Measurements from ENCODE around the gene WNT16. TPM values are rescaled to one million over a fixed set of nuclear protein-coding genes. Genes with fewer than 3 reads are reported as not detected.
"Not testable (repeated sequence)": the region's sequence is repeated elsewhere in the genome, so short reads cannot be mapped to it uniquely, and the experiment has no call there.

Gene WNT16
- total RNA-seq, 1 donor from 2014 or later = not detected

GRCh38 chr7:121285066-121285667 is 43.6 kb upstream of the WNT16 start:
- intact Hi-C loops (cut with DNase I) = no loop called here
- no peaks in the 10 kb centered on the region for H3K27me3 ChIP-seq
- H3K36me3 ChIP-seq = peaks cover 8 to 44% of the 10 kb centered on the region in 2 donors
- H3K9me3 ChIP-seq = no peaks in the 10 kb centered on the region
- no peaks in the 10 kb centered on the region for H3K4me1 ChIP-seq
- no peak overlapping the region for H3K27ac ChIP-seq
- no peak for DNase-seq (ENCODE audit: low spot score in 2 of 2)
- TF ChIP-seq CTCF (IDR thresholded peaks at IDR 0.05) = no peak
- H3K4me3 ChIP-seq = no peak overlapping the region

- Histone ChIP-seq H3K9me3 (no peaks in the 10 kb centered on the region), H3K36me3 (peaks cover 8 to 34% of the 10 kb centered on the region in 2 donors), H3K4me3 (no peak overlapping the region), H3K4me1 (no peaks in the 10 kb centered on the region), H3K27ac (no peak overlapping the region), H3K27me3 (no peaks in the 10 kb centered on the region)
- DNase-seq (ENCODE audit: low spot score in 2 of 2) = no peak
- no peak for TF ChIP-seq CTCF (IDR thresholded peaks at IDR 0.05)
- intact Hi-C loops (cut with DNase I) = no loop called here
Measured at GRCh38 chr7:121286186-121286585, 42.6 kb upstream of the WNT16 start.

GRCh38 chr7:121286742-121287734 is 41.8 kb upstream of the WNT16 start:
- peak overlapping the region in 1 of 2 donors; percentile 16 for H3K27ac ChIP-seq
- no peaks in the 10 kb centered on the region for H3K9me3 ChIP-seq
- no peaks in the 10 kb centered on the region for H3K4me1 ChIP-seq
- no peak for TF ChIP-seq CTCF (IDR thresholded peaks at IDR 0.05)
- no peak overlapping the region for H3K4me3 ChIP-seq
- H3K27me3 ChIP-seq = no peaks in the 10 kb centered on the region
- H3K36me3 ChIP-seq = peaks cover 8 to 29% of the 10 kb centered on the region in 2 donors
- intact Hi-C loops (cut with DNase I) = no loop called here
- DNase-seq (ENCODE audit: low spot score in 2 of 2) = no peak

- no peak for DNase-seq (ENCODE audit: low spot score in 2 of 2)
- TF ChIP-seq CTCF (IDR thresholded peaks at IDR 0.05) = no peak
- Histone ChIP-seq H3K27me3 (no peaks in the 10 kb centered on the region), H3K4me3 (no peak overlapping the region), H3K36me3 (peaks cover 15 to 28% of the 10 kb centered on the region in 2 donors), H3K27ac (peak overlapping the region in 1 of 2 donors; percentile 21), H3K9me3 (no peaks in the 10 kb centered on the region), H3K4me1 (no peaks in the 10 kb centered on the region)
- intact Hi-C loops (cut with DNase I) = no loop called here
Measured at GRCh38 chr7:121288894-121289293, 39.9 kb upstream of the WNT16 start.

GRCh38 chr7:121289930-121290329 is 38.9 kb upstream of the WNT16 start:
- H3K27me3 ChIP-seq; DNase-seq (ENCODE audit: low spot score in 2 of 2); H3K27ac ChIP-seq; intact Hi-C loops (cut with DNase I); H3K4me1 ChIP-seq; H3K4me3 ChIP-seq; H3K9me3 ChIP-seq: not testable (repeated sequence)
- H3K36me3 ChIP-seq = peaks cover 13 to 20% of the 10 kb centered on the region in 2 donors

- Histone ChIP-seq H3K4me1 (no peaks in the 10 kb centered on the region), H3K4me3 (no peak overlapping the region), H3K9me3 (no peaks in the 10 kb centered on the region), H3K36me3 (peaks cover 11 to 26% of the 10 kb centered on the region in 2 donors), H3K27me3 (no peaks in the 10 kb centered on the region), H3K27ac (no peak overlapping the region)
- intact Hi-C loops (cut with DNase I) = no loop called here
- no peak for TF ChIP-seq CTCF (IDR thresholded peaks at IDR 0.05)
- no peak for DNase-seq (ENCODE audit: low spot score in 2 of 2)
Measured at GRCh38 chr7:121294448-121294992, 34.3 kb upstream of the WNT16 start.

Data from ascending aorta (tissue), 2 donors.